K562 (cell line): ENCODE results near the gene EPB41L4B. TPM values are rescaled to one million over a fixed set of nuclear protein-coding genes. Genes with fewer than 3 reads are reported as not detected.
A peak's percentile ranks its signal among the peaks of the same experiment; 100 is the strongest.

Source experiments
- BRD9 ChIP-seq: fragments of 450-650 bp; IDR thresholded peaks from 2 replicates; pipeline ENCODE4 v1.6.1; 2018; ENCODE audit warnings: low read depth; ENCODE audit not compliant: partially characterized antibody
- CBX2 ChIP-seq: fragments of 200-600 bp; sonication (generic); IDR thresholded peaks from one replicate; pipeline ENCODE4 v1.6.1; 2012; ENCODE audit warnings: mild to moderate bottlenecking, low read length, inconsistent platforms; ENCODE audit not compliant: insufficient read depth, poor library complexity, severe bottlenecking
- CBX5 ChIP-seq: IDR thresholded peaks from 2 replicates; pipeline ENCODE4 v1.6.1; 2014; ENCODE audit warnings: low read depth, borderline replicate concordance
- CREB1 ChIP-seq, 2 experiments: sonication (generic) in 1 of 2; formaldehyde crosslinking in 1 of 2; IDR thresholded peaks; 2 replicates each; pipeline versions ENCODE4 v1.6.1 to v1.8.0; 2012 to 2022; ENCODE audit warnings: inconsistent platforms in 1 of 2, mild to moderate bottlenecking in 1 of 2, missing genetic modification reagents in 1 of 2, moderate library complexity in 1 of 2
- CREM ChIP-seq: IDR thresholded peaks from 2 replicates; pipeline ENCODE4 v1.6.1; 2014; ENCODE audit warnings: antibody characterized with exemption, low read depth
- FOXA1 ChIP-seq: fragments of 450-650 bp; IDR thresholded peaks from 2 replicates; pipeline ENCODE4 v1.6.1; 2016; ENCODE audit warnings: mild to moderate bottlenecking, borderline replicate concordance
- HMGN3 ChIP-seq: IDR thresholded peaks from 2 replicates; pipeline ENCODE4 v1.6.1; 2011; ENCODE audit warnings: borderline replicate concordance, low read depth, mild to moderate bottlenecking, mixed read lengths, low read length; ENCODE audit not compliant: insufficient read length; ENCODE audit errors: extremely low read depth
- MAFK ChIP-seq: IDR thresholded peaks from 2 replicates; pipeline ENCODE4 v1.6.1; 2011; ENCODE audit warnings: low read length, improper control_type of control experiment
- MEIS2 ChIP-seq: fragments of 450-650 bp; IDR thresholded peaks from 2 replicates; pipeline ENCODE4 v1.6.1; 2014; ENCODE audit warnings: mild to moderate bottlenecking; ENCODE audit not compliant: partially characterized antibody
- MTA3 ChIP-seq: fragments of 450-650 bp; formaldehyde crosslinking; IDR thresholded peaks from 2 replicates; pipeline ENCODE4 v1.6.1; 2017; ENCODE audit warnings: mild to moderate bottlenecking, borderline replicate concordance
- NCOA2 ChIP-seq, 2 experiments: fragments of 450-650 bp; IDR thresholded peaks; 2 replicates each; pipeline ENCODE4 v1.6.1; 2018; ENCODE audit warnings: mild to moderate bottlenecking in 2 of 2, moderate library complexity in 1 of 2; ENCODE audit not compliant: partially characterized antibody in 2 of 2
- NFRKB ChIP-seq: fragments of 450-650 bp; IDR thresholded peaks from 2 replicates; pipeline ENCODE4 v1.6.1; 2016; ENCODE audit warnings: low read depth
- NR4A1 ChIP-seq, 2 experiments: fragments of 250-450 bp in 1 of 2; fragments of 450-650 bp in 1 of 2; sonication (Bioruptor Pico) in 1 of 2; IDR thresholded peaks; 2 replicates each; pipeline versions ENCODE4 v1.4.0 to v1.6.1; 2016 to 2020; ENCODE audit warnings: mild to moderate bottlenecking in 2 of 2, missing compliant biosample characterization in 1 of 2, missing genetic modification characterization in 1 of 2, moderate library complexity in 1 of 2
- POLR2AphosphoS5 ChIP-seq: IDR thresholded peaks from 2 replicates; pipeline ENCODE4 v1.6.1; 2011; ENCODE audit warnings: mild to moderate bottlenecking, low read depth, low read length, moderate library complexity; ENCODE audit not compliant: control insufficient read depth, insufficient read depth
- RBBP5 ChIP-seq: fragments of 200-600 bp; sonication (generic); IDR thresholded peaks from 2 replicates; pipeline ENCODE4 v1.6.1; 2012; ENCODE audit warnings: borderline replicate concordance, mild to moderate bottlenecking, low read length, control low read depth, inconsistent platforms; ENCODE audit not compliant: insufficient read depth, poor library complexity, severe bottlenecking
- SMARCA4 ChIP-seq: fragments of 450-650 bp; IDR thresholded peaks from 2 replicates; pipeline ENCODE4 v1.6.1; 2016
- TOE1 ChIP-seq, 2 experiments: fragments of 450-650 bp in 1 of 2; sonication (generic) in 1 of 2; formaldehyde crosslinking in 1 of 2; IDR thresholded peaks; 2 replicates each; pipeline versions ENCODE4 v1.7.1 to v1.8.0; 2016 to 2022; ENCODE audit warnings: borderline replicate concordance in 2 of 2, mild to moderate bottlenecking in 2 of 2, antibody characterized with exemption in 1 of 2, inconsistent platforms in 1 of 2, low read depth in 1 of 2, missing genetic modification reagents in 1 of 2, moderate library complexity in 1 of 2
- ZBTB8A ChIP-seq: fragments of 450-650 bp; IDR thresholded peaks from 2 replicates; pipeline ENCODE4 v1.6.1; 2018; ENCODE audit warnings: mild to moderate bottlenecking, moderate library complexity; ENCODE audit not compliant: partially characterized antibody
- ZFX ChIP-seq: sonication (generic); formaldehyde crosslinking; IDR thresholded peaks from 2 replicates; pipeline ENCODE4 v1.8.0; 2022; ENCODE audit warnings: mild to moderate bottlenecking, missing genetic modification reagents, moderate library complexity
- ZNF24 ChIP-seq: fragments of 450-650 bp; IDR thresholded peaks from 2 replicates; pipeline ENCODE4 v1.6.1; 2016
- ZNF316 ChIP-seq: fragments of 450-650 bp; IDR thresholded peaks from 2 replicates; pipeline ENCODE4 v1.6.1; 2016
- ZNF589 ChIP-seq: fragments of 200-800 bp; sonication (Bioruptor generic); IDR thresholded peaks from 2 replicates; pipeline ENCODE4 v1.6.1; 2016; ENCODE audit warnings: low read depth, missing genetic modification characterization, missing compliant biosample characterization
- polyA plus RNA-seq, 8 experiments: library from polyadenylated mRNA; depleted of rRNA in 4 of 8; stranded (reverse) in 5 of 8; unstranded in 3 of 8; fragments of >200 nt; fragmentation: Nextera tagmentation in 2 of 8; fragmentation: Illumina TruSeq in 1 of 8; extraction: Ambion mirVana in 2 of 8; extraction: Trizol in 1 of 8; gene quantifications; 2 replicates each; pipeline versions ENCODE4 v1.2.1 to v1.2.3, GENCODE V29; 2011 to 2014; ENCODE audit warnings: inconsistent platforms in 1 of 8, missing spikeins in 1 of 8
- total RNA-seq, 7 experiments: library from RNA; depleted of rRNA in 6 of 7; stranded (reverse); fragments of >200 nt in 6 of 7; fragmentation: Illumina TruSeq in 2 of 7; extraction: Trizol in 2 of 7; gene quantifications; 2 replicates each; pipeline versions ENCODE4 v1.2.1 to v1.2.3, GENCODE V29; 2011 to 2021; ENCODE audit warnings: low replicate concordance in 1 of 7
- TF ChIP-seq, protein P1 (sequence below): fragments of 250-450 bp; sonication (Bioruptor Pico); IDR thresholded peaks from 2 replicates; pipeline ENCODE4 v1.4.0; 2020; ENCODE audit warnings: mild to moderate bottlenecking, moderate library complexity
- TF ChIP-seq, protein P2 (sequence below): fragments of 450-650 bp; formaldehyde crosslinking; IDR thresholded peaks from 2 replicates; pipeline ENCODE4 v1.4.0; 2022; ENCODE audit warnings: mild to moderate bottlenecking, moderate library complexity

The EPB41L4B gene
- total and polyA plus RNA-seq, 9 of the 15 experiments (the other 6 are each of a cell fraction or from before 2014, with no cell fraction given) = 0.09 to 0.38 (median 0.21) TPM

DNA sequence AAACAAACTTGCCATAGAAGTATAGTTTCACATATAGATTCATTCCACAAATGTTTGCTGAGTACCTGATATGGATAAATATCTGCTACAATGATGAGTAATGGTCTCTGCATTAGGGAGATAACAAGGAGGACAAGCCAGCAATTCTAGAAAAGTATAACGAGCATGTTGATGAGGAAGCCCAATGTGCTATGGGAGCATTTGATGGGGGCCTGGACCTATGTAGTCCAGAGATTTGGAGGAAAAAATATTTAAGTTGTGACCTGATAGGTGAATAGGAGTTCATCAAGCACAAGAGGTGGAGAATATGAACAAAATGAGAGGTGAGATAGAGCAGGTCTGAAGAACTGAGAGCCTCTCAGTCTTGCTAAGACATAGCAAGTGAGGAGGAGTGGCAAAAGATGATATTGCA is 186.7 kb downstream of the EPB41L4B start (continued):
- TF ChIP-seq HMGN3 (peak; percentile 56), NFRKB (0 out of 2 replicates have a peak, but pooled peaks have one; percentile 25), POLR2AphosphoS5 (peak; percentile 82; the same call in 1 of the 2 replicates), SMARCA4 (peak; percentile 99), MTA3 (peak; percentile 40; the same call in 1 of the 2 replicates), ZNF24 (0 out of 2 replicates have a peak, but pooled peaks have one; percentile 20), CREM (peak; percentile 47; the same call in 1 of the 2 replicates), CREB1 (IDR thresholded peaks at IDR 0.05) (peak; percentile 51; the same call in 1 of the 2 replicates), CREB1 (CRISPR knock-in tag; IDR thresholded peaks at IDR 0.05) (no peak), ZFX (no peak), ZBTB8A (no peak), BRD9 (peak; percentile 78), CBX5 (no peak), ZNF316 (peak; percentile 39; the same call in 1 of the 2 replicates), RBBP5 (peak; percentile 64), FOXA1 (no peak), NCOA2 (IDR thresholded peaks at IDR 0.05; ENCODE audit: partially characterized antibody in 2 of 2) (peak in 1 of 2 experiments; percentile 39), NR4A1 (CRISPR knock-in tag; IDR thresholded peaks at IDR 0.05) (no peak), NR4A1 (tag; IDR thresholded peaks at IDR 0.05) (peak; percentile 81), MAFK (peak; percentile 64; the same call in 1 of the 2 replicates), MEIS2 (peak; percentile 89), ZNF589 (CRISPR knock-in tag) (0 out of 2 replicates have a peak, but pooled peaks have one; percentile 45), CBX2 (no peak), TOE1 (IDR thresholded peaks at IDR 0.05; ENCODE audit: borderline replicate concordance) (0 out of 2 replicates have a peak, but pooled peaks have one; percentile 31), TOE1 (CRISPR knock-in tag; IDR thresholded peaks at IDR 0.05; ENCODE audit: borderline replicate concordance, low read depth) (no peak)
- TF ChIP-seq, protein P1, sequence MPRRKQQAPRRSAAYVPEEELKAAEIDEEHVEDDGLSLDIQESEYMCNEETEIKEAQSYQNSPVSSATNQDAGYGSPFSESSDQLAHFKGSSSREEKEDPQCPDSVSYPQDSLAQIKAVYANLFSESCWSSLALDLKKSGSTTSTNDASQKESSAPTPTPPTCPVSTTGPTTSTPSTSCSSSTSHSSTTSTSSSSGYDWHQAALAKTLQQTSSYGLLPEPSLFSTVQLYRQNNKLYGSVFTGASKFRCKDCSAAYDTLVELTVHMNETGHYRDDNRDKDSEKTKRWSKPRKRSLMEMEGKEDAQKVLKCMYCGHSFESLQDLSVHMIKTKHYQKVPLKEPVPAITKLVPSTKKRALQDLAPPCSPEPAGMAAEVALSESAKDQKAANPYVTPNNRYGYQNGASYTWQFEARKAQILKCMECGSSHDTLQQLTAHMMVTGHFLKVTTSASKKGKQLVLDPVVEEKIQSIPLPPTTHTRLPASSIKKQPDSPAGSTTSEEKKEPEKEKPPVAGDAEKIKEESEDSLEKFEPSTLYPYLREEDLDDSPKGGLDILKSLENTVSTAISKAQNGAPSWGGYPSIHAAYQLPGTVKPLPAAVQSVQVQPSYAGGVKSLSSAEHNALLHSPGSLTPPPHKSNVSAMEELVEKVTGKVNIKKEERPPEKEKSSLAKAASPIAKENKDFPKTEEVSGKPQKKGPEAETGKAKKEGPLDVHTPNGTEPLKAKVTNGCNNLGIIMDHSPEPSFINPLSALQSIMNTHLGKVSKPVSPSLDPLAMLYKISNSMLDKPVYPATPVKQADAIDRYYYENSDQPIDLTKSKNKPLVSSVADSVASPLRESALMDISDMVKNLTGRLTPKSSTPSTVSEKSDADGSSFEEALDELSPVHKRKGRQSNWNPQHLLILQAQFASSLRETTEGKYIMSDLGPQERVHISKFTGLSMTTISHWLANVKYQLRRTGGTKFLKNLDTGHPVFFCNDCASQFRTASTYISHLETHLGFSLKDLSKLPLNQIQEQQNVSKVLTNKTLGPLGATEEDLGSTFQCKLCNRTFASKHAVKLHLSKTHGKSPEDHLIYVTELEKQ (CRISPR knock-in tag) = no peak
- TF ChIP-seq, protein P2, sequence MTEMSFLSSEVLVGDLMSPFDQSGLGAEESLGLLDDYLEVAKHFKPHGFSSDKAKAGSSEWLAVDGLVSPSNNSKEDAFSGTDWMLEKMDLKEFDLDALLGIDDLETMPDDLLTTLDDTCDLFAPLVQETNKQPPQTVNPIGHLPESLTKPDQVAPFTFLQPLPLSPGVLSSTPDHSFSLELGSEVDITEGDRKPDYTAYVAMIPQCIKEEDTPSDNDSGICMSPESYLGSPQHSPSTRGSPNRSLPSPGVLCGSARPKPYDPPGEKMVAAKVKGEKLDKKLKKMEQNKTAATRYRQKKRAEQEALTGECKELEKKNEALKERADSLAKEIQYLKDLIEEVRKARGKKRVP (CRISPR knock-in tag) = no peak
